Measurements from ENCODE around the gene SULT1C3.

- TF ChIP-seq, protein P1, sequence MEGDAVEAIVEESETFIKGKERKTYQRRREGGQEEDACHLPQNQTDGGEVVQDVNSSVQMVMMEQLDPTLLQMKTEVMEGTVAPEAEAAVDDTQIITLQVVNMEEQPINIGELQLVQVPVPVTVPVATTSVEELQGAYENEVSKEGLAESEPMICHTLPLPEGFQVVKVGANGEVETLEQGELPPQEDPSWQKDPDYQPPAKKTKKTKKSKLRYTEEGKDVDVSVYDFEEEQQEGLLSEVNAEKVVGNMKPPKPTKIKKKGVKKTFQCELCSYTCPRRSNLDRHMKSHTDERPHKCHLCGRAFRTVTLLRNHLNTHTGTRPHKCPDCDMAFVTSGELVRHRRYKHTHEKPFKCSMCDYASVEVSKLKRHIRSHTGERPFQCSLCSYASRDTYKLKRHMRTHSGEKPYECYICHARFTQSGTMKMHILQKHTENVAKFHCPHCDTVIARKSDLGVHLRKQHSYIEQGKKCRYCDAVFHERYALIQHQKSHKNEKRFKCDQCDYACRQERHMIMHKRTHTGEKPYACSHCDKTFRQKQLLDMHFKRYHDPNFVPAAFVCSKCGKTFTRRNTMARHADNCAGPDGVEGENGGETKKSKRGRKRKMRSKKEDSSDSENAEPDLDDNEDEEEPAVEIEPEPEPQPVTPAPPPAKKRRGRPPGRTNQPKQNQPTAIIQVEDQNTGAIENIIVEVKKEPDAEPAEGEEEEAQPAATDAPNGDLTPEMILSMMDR (IDR thresholded peaks at IDR 0.05; ENCODE audit: low read length), result no peak
- no peak for TF ChIP-seq EZH2 (IDR thresholded peaks at IDR 0.05; ENCODE audit: borderline replicate concordance, low read length)
These were observed 9.9 kb upstream of the SULT1C3 start for GRCh38 chr2:108229875-108230274.
